HepG2 (cell line): ENCODE measurements around the gene BIRC6. TPM values are rescaled to one million over a fixed set of nuclear protein-coding genes. Genes with fewer than 3 reads are reported as not detected.

ENCODE experiments used
- BORCS8-MEF2B ChIP-seq: sonication (generic); formaldehyde crosslinking; IDR thresholded peaks from 2 replicates; pipeline ENCODE4 v1.8.0; 2022; ENCODE audit warnings: mild to moderate bottlenecking, missing genetic modification reagents
- CHCHD3 ChIP-seq: sonication (generic); formaldehyde crosslinking; IDR thresholded peaks from 2 replicates; pipeline ENCODE4 v1.8.0; 2022; ENCODE audit warnings: mild to moderate bottlenecking, missing genetic modification reagents, moderate library complexity
- FOSL2 ChIP-seq: sonication (generic); formaldehyde crosslinking; IDR thresholded peaks from 2 replicates; pipeline ENCODE4 v1.4.0; 2020; ENCODE audit warnings: missing genetic modification reagents
- FOXO1 ChIP-seq: sonication (generic); formaldehyde crosslinking; IDR thresholded peaks from 2 replicates; pipeline ENCODE4 v1.4.0; 2020; ENCODE audit warnings: missing genetic modification reagents
- HIC2 ChIP-seq: sonication (generic); formaldehyde crosslinking; IDR thresholded peaks from 2 replicates; pipeline ENCODE4 v1.9.0; 2022; ENCODE audit warnings: low read depth, missing genetic modification reagents
- KMT2A ChIP-seq: sonication (generic); formaldehyde crosslinking; IDR thresholded peaks from 2 replicates; pipeline ENCODE4 v1.4.0; 2020; ENCODE audit warnings: missing genetic modification reagents
- NAIF1 ChIP-seq: sonication (generic); formaldehyde crosslinking; IDR thresholded peaks from 2 replicates; pipeline ENCODE4 v1.5.0; 2020; ENCODE audit warnings: mild to moderate bottlenecking, missing genetic modification reagents, borderline replicate concordance
- SNAPC2 ChIP-seq: sonication (generic); formaldehyde crosslinking; IDR thresholded peaks from 2 replicates; pipeline ENCODE4 v1.8.1; 2022; ENCODE audit warnings: mild to moderate bottlenecking, missing genetic modification reagents
- SNAPC5 ChIP-seq: sonication (generic); formaldehyde crosslinking; IDR thresholded peaks from 2 replicates; pipeline ENCODE4 v1.8.1; 2023; ENCODE audit warnings: mild to moderate bottlenecking, missing genetic modification reagents, borderline replicate concordance
- TAF1 ChIP-seq: sonication (generic); formaldehyde crosslinking; IDR thresholded peaks from 2 replicates; pipeline ENCODE4 v1.4.0; 2020; ENCODE audit warnings: missing genetic modification reagents
- ZFP1 ChIP-seq: IDR thresholded peaks from 2 replicates; pipeline ENCODE4 v1.6.1; 2016
- ZMYM4 ChIP-seq: sonication (generic); formaldehyde crosslinking; IDR thresholded peaks from 2 replicates; pipeline ENCODE4 v1.8.1; 2023; ENCODE audit warnings: mild to moderate bottlenecking, missing genetic modification reagents
- ZNF18 ChIP-seq: sonication (generic); formaldehyde crosslinking; IDR thresholded peaks from 2 replicates; pipeline ENCODE4 v1.8.0; 2022; ENCODE audit warnings: mild to moderate bottlenecking, missing genetic modification reagents; ENCODE audit not compliant: insufficient replicate concordance
- ZNF24 ChIP-seq: fragments of 450-650 bp; IDR thresholded peaks from 2 replicates; pipeline ENCODE4 v1.6.1; 2017; ENCODE audit warnings: antibody characterized with exemption, mild to moderate bottlenecking
- ZNF256 ChIP-seq: sonication (generic); formaldehyde crosslinking; conservative IDR thresholded peaks from 2 replicates; pipeline ENCODE4 v1.4.0; 2020; ENCODE audit warnings: missing genetic modification reagents
- ZNF296 ChIP-seq: sonication (generic); formaldehyde crosslinking; conservative IDR thresholded peaks from 2 replicates; pipeline ENCODE4 v1.5.0; 2020; ENCODE audit warnings: mild to moderate bottlenecking, missing genetic modification reagents
- ZNF441 ChIP-seq: sonication (generic); formaldehyde crosslinking; IDR thresholded peaks from 2 replicates; pipeline ENCODE4 v1.7.0; 2021; ENCODE audit warnings: missing genetic modification reagents, borderline replicate concordance
- ZNF510 ChIP-seq: sonication (generic); formaldehyde crosslinking; IDR thresholded peaks from 2 replicates; pipeline ENCODE4 v1.4.0; 2020; ENCODE audit warnings: low read depth, mild to moderate bottlenecking, missing genetic modification reagents
- ZNF615 ChIP-seq: sonication (generic); formaldehyde crosslinking; IDR thresholded peaks from 2 replicates; pipeline ENCODE4 v1.5.0; 2020; ENCODE audit warnings: mild to moderate bottlenecking, missing genetic modification reagents, borderline replicate concordance
- ZNF75D ChIP-seq: sonication (generic); formaldehyde crosslinking; IDR thresholded peaks from 2 replicates; pipeline ENCODE4 v1.8.1; 2023; ENCODE audit warnings: missing genetic modification reagents, mild to moderate bottlenecking, borderline replicate concordance
- ZNF772 ChIP-seq: sonication (generic); formaldehyde crosslinking; IDR thresholded peaks from 2 replicates; pipeline ENCODE4 v1.5.0; 2020; ENCODE audit warnings: mild to moderate bottlenecking, missing genetic modification reagents
- ZSCAN12 ChIP-seq: sonication (generic); formaldehyde crosslinking; IDR thresholded peaks from 2 replicates; pipeline ENCODE4 v1.9.0; 2021; ENCODE audit warnings: mild to moderate bottlenecking, missing genetic modification reagents
- ZZZ3 ChIP-seq: sonication (generic); formaldehyde crosslinking; IDR thresholded peaks from 2 replicates; pipeline ENCODE4 v1.4.0; 2020; ENCODE audit warnings: missing genetic modification reagents, mild to moderate bottlenecking, borderline replicate concordance
- polyA plus RNA-seq, 8 experiments: library from polyadenylated mRNA; depleted of rRNA in 3 of 8; stranded (reverse) in 7 of 8; unstranded in 1 of 8; fragments of >200 nt; fragmentation: Illumina TruSeq in 4 of 8; extraction: Trizol in 4 of 8; gene quantifications; 2 replicates each; pipeline versions ENCODE4 v1.2.1 to v1.2.3, GENCODE V29; 2011 to 2016; ENCODE audit warnings: low read depth in 4 of 8, missing spikeins in 1 of 8, mixed read lengths in 1 of 8; ENCODE audit not compliant: insufficient read depth in 1 of 8
- total RNA-seq, 5 experiments: library from RNA; depleted of rRNA; stranded (reverse); fragments of >200 nt; fragmentation: Illumina TruSeq; extraction: Trizol; gene quantifications; 2 replicates each; pipeline ENCODE4 v1.2.3, GENCODE V29; 2016; ENCODE audit warnings: low read depth in 1 of 5

BIRC6 gene
- total and polyA plus RNA-seq, 2 of the 13 experiments (the other 11 are each of a cell fraction or from before 2014, with no cell fraction given): 65.6 to 120 TPM

- TF ChIP-seq FOXO1 (CRISPR knock-in tag) (peak; percentile 44; the same call in 1 of the 2 replicates), NAIF1 (CRISPR knock-in tag) (peak; percentile 95), ZSCAN12 (CRISPR knock-in tag) (peak; percentile 45; the same call in 1 of the 2 replicates), ZNF256 (CRISPR knock-in tag) (no peak), HIC2 (CRISPR knock-in tag) (peak; percentile 38; the same call in 1 of the 2 replicates), KMT2A (CRISPR knock-in tag) (peak; percentile 79), ZZZ3 (CRISPR knock-in tag) (peak; percentile 75), CHCHD3 (peak; percentile 94), BORCS8-MEF2B (CRISPR knock-in tag) (peak; percentile 90), ZNF18 (CRISPR knock-in tag) (no peak), TAF1 (CRISPR knock-in tag) (peak; percentile 89), ZNF24 (no peak), SNAPC2 (CRISPR knock-in tag) (peak; percentile 81), ZNF441 (peak; percentile 92), ZNF510 (CRISPR knock-in tag) (peak; percentile 91; the same call in 1 of the 2 replicates), ZNF75D (CRISPR knock-in tag) (no peak), ZNF615 (CRISPR knock-in tag) (peak; percentile 83; the same call in 1 of the 2 replicates), ZNF296 (CRISPR knock-in tag) (no peak), ZMYM4 (peak; percentile 94), ZFP1 (CRISPR knock-in tag) (peak; percentile 66; the same call in 1 of the 2 replicates), ZNF772 (CRISPR knock-in tag) (peak; percentile 98), FOSL2 (CRISPR knock-in tag) (peak; percentile 44; the same call in 1 of the 2 replicates), SNAPC5 (CRISPR knock-in tag) (peak; percentile 75; the same call in 1 of the 2 replicates)
These were observed at the start of gene BIRC6 (continued) for GRCh38 chr2:32356681-32357317.
